Measurements from ENCODE around the gene PPP5C.
"Not testable (repeated sequence)": the region's sequence is repeated elsewhere in the genome, so short reads cannot be mapped to it uniquely, and the experiment has no call there.

The PPP5C gene

GRCh38 chr19:46303691-46304397 is 43.0 kb upstream of the PPP5C start:
- in situ Hi-C loops (cut with MboI; ENCODE audit: low sequenced_read_pairs, unreplicated experiment): no loop called here
- DNase-seq (ENCODE audit: low spot score): no peak
- TF ChIP-seq, protein P1, sequence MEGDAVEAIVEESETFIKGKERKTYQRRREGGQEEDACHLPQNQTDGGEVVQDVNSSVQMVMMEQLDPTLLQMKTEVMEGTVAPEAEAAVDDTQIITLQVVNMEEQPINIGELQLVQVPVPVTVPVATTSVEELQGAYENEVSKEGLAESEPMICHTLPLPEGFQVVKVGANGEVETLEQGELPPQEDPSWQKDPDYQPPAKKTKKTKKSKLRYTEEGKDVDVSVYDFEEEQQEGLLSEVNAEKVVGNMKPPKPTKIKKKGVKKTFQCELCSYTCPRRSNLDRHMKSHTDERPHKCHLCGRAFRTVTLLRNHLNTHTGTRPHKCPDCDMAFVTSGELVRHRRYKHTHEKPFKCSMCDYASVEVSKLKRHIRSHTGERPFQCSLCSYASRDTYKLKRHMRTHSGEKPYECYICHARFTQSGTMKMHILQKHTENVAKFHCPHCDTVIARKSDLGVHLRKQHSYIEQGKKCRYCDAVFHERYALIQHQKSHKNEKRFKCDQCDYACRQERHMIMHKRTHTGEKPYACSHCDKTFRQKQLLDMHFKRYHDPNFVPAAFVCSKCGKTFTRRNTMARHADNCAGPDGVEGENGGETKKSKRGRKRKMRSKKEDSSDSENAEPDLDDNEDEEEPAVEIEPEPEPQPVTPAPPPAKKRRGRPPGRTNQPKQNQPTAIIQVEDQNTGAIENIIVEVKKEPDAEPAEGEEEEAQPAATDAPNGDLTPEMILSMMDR (IDR thresholded peaks at IDR 0.05; ENCODE audit: borderline replicate concordance, control extremely low read depth, extremely low read depth, insufficient read depth, missing control alignments): no peak

DNA sequence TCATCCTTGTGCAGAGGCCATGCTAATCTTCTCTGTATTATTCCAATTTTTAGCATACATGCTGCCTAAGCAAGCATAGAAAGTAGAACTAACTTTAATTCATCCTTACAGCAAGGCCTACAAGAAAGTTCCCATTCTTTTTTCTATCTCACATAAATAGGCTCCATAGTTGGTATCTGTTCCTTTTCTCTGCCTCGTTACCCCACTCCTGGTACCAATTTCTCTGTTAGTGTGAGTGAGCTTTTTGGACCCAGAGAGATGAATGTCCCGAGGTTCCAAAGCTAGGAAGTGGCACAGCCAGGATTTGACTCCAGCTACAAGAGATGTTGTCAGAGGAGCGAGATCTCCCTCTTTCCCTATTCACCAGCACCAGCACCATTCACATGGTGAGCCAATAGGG is 40.4 kb upstream of the PPP5C start:
- TF ChIP-seq, protein P1 (IDR thresholded peaks at IDR 0.05; ENCODE audit: borderline replicate concordance, control extremely low read depth, extremely low read depth, insufficient read depth, missing control alignments): no peak
- DNase-seq (ENCODE audit: low spot score): no peak
- in situ Hi-C loops (cut with MboI; ENCODE audit: low sequenced_read_pairs, unreplicated experiment): no loop called here

DNA sequence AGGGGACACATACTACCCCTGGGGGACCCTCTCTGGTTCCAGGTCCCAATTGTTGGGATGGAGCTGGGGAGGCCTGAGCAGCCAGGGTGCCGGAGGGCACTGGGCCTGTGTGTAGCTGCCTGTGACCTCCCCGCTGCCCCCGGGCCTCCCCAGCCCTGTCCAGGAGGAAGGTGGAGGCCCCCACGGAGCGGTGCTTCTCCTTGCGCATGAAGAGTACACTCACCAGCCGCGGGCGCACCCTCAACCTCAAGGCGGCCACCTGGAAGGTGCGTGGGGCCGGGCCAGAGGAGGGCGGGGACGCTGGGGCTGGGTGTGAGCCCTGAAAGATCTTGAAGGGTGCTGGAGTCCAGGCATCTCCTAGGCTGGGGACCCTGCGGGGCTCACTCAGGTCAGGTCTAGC is 38.4 kb upstream of the PPP5C start:
- in situ Hi-C loops (cut with MboI; ENCODE audit: low sequenced_read_pairs, unreplicated experiment): no loop called here
- DNase-seq (ENCODE audit: low spot score): no peak
- TF ChIP-seq, protein P1 (IDR thresholded peaks at IDR 0.05; ENCODE audit: borderline replicate concordance, control extremely low read depth, extremely low read depth, insufficient read depth, missing control alignments): no peak

GRCh38 chr19:46309056-46309455 is 37.8 kb upstream of the PPP5C start:
- DNase-seq (ENCODE audit: low spot score): no peak
- TF ChIP-seq, protein P1 (IDR thresholded peaks at IDR 0.05; ENCODE audit: borderline replicate concordance, control extremely low read depth, extremely low read depth, insufficient read depth, missing control alignments): no peak
- in situ Hi-C loops (cut with MboI; ENCODE audit: low sequenced_read_pairs, unreplicated experiment): no loop called here

GRCh38 chr19:46311444-46311843 is 35.4 kb upstream of the PPP5C start:
- no peak for DNase-seq (ENCODE audit: low spot score)
- TF ChIP-seq, protein P1 (IDR thresholded peaks at IDR 0.05; ENCODE audit: borderline replicate concordance, control extremely low read depth, extremely low read depth, insufficient read depth, missing control alignments): no peak
- in situ Hi-C loops (cut with MboI; ENCODE audit: low sequenced_read_pairs, unreplicated experiment): no loop called here

DNA sequence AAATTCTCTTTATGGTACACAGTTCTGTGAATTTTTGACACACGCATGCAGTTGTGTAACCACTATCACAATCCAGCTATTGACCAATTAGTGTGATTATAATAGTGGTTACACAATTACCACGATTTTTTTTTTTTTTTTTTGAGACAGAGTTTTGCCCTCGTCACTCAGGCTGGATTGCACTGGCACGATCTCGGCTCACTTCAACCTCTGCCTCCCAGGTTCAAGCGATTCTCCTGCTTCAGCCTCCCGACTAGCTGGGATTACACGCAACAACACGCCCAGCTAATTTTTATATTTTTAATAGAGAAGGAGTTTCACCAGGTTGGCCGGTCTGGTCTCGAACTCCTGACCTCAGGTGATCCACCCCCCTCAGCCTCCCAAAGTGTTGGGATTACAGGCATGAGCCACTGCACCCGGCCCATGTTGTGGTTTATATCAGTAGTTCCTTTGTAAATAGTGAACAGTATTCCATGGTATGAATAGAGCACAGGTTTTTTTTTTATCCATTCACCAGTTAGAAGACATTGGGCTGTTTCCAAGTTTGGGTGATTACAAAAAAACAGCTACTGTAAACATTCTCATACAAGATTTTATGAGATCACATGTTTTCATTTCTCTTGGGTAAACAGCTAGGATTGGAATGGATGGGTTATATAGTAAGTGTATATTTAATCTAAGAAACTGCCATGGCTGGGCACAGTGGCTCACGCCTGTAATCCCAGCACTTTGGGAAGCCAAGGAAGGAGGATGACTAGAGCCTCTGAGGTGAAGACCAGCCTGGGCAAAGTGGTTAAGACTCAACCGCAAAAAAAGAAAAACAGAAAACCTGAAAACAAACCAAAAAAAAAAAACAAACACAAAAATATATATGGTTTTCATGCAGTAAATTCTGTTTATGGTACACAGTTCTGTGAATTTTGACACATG is 33.1 kb upstream of the PPP5C start:
- in situ Hi-C loops (cut with MboI; ENCODE audit: low sequenced_read_pairs, unreplicated experiment); DNase-seq (ENCODE audit: low spot score): not testable (repeated sequence)

GRCh38 chr19:46317339-46317738 is 29.5 kb upstream of the PPP5C start:
- TF ChIP-seq, protein P1 (IDR thresholded peaks at IDR 0.05; ENCODE audit: borderline replicate concordance, control extremely low read depth, extremely low read depth, insufficient read depth, missing control alignments): no peak
- in situ Hi-C loops (cut with MboI; ENCODE audit: low sequenced_read_pairs, unreplicated experiment): no loop called here
- no peak for DNase-seq (ENCODE audit: low spot score)
